Measurements from ENCODE around the gene CLIC4.
"Not testable (repeated sequence)": the region's sequence is repeated elsewhere in the genome, so short reads cannot be mapped to it uniquely, and the experiment has no call there.

The CLIC4 gene

GRCh38 chr1:24775916-24776315 is 30.7 kb downstream of the CLIC4 start:
- no peak for DNase-seq

GRCh38 chr1:24776821-24777220 is 31.6 kb downstream of the CLIC4 start:
- no peak for DNase-seq

GRCh38 chr1:24778141-24778540 is 32.9 kb downstream of the CLIC4 start:
- no peak for DNase-seq

GRCh38 chr1:24779199-24779598 is 34.0 kb downstream of the CLIC4 start:
- not testable (repeated sequence) for DNase-seq

- no peak for DNase-seq
Measured at GRCh38 chr1:24779689-24780464, 34.6 kb downstream of the CLIC4 start.

- DNase-seq, result not testable (repeated sequence)
Measured at GRCh38 chr1:24780626-24781025, 35.4 kb downstream of the CLIC4 start.

GRCh38 chr1:24782689-24783088 is 37.4 kb downstream of the CLIC4 start:
- DNase-seq, result no peak

GRCh38 chr1:24783713-24784112 is 38.5 kb downstream of the CLIC4 start:
- no peak for DNase-seq

- no peak for DNase-seq
Measured at GRCh38 chr1:24786191-24786590, 40.9 kb downstream of the CLIC4 start.

GRCh38 chr1:24790490-24790889 is 45.2 kb downstream of the CLIC4 start:
- no peak for DNase-seq

GRCh38 chr1:24793447-24794129 is 48.3 kb downstream of the CLIC4 start:
- no peak for DNase-seq

GRCh38 chr1:24794130-24794502 is 48.9 kb downstream of the CLIC4 start:
- not testable (repeated sequence) for DNase-seq

GRCh38 chr1:24795236-24795635 is 50.0 kb downstream of the CLIC4 start:
- DNase-seq, result no peak

GRCh38 chr1:24796524-24796923 is 51.3 kb downstream of the CLIC4 start:
- DNase-seq, result no peak

- not testable (repeated sequence) for DNase-seq
Measured at GRCh38 chr1:24799242-24799641, 54.0 kb downstream of the CLIC4 start.

GRCh38 chr1:24801176-24801575 is 55.9 kb downstream of the CLIC4 start:
- DNase-seq, result peak; percentile 22

GRCh38 chr1:24803220-24803619 is 58.0 kb downstream of the CLIC4 start:
- no peak for DNase-seq

GRCh38 chr1:24803987-24804530 is 58.8 kb downstream of the CLIC4 start:
- DNase-seq, result no peak

- DNase-seq, result no peak
Measured at GRCh38 chr1:24805534-24806301, 60.5 kb downstream of the CLIC4 start.

- no peak for DNase-seq
Measured at GRCh38 chr1:24806588-24806987, 61.3 kb downstream of the CLIC4 start.

- DNase-seq, result not testable (repeated sequence)
Measured at GRCh38 chr1:24811494-24811893, 66.2 kb downstream of the CLIC4 start.

GRCh38 chr1:24820221-24820620 is 75.0 kb downstream of the CLIC4 start:
- not testable (repeated sequence) for DNase-seq

GRCh38 chr1:24822887-24823286 is 77.6 kb downstream of the CLIC4 start:
- DNase-seq, result no peak

All from OCI-M1 (cell line).